NCI-H146 (cell line): ENCODE data around the gene ABCA4.

Source experiments
- DNase-seq: peaks from one replicate; lab custom pipeline; 2025; lab: John Stamatoyannopoulos, UW

ABCA4 gene

DNA sequence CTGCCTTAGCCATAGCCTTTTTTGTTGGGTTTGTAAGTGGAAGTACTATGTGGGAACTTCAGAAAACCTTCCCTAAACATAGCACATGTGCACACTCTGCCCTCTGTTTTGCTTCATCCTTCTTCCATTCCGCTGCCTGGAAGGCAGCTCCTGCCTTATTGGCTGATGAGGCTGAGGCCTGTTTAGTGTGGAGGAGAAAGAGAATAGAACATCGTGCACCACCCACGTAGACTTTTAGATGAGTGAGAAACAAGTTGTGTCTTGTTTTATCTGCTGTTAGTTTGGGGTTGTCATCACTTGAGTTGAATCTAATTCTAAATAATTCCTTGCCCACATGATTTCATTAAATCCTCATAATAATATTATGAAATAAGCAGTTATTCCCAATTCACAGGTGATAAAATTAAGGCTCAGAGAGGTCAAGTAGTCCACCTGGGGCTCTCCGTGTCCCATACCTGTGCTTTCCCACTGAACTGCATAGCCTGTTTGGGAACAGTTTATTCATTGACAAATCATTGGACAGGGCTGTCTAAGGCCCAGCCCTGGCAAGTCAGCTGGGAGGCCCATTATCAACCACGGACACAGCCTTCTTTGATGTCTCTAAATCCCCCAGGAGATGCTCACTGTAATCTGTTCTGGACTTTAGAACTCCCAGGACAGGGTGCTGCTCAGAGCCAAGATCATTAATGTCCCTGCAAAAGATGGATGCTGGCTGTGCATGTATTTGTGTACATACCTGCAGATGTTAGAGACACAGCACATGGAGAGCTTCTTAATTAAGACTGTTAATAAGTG, 93.0 kb downstream of the ABCA4 start:
- no peak for DNase-seq

DNA sequence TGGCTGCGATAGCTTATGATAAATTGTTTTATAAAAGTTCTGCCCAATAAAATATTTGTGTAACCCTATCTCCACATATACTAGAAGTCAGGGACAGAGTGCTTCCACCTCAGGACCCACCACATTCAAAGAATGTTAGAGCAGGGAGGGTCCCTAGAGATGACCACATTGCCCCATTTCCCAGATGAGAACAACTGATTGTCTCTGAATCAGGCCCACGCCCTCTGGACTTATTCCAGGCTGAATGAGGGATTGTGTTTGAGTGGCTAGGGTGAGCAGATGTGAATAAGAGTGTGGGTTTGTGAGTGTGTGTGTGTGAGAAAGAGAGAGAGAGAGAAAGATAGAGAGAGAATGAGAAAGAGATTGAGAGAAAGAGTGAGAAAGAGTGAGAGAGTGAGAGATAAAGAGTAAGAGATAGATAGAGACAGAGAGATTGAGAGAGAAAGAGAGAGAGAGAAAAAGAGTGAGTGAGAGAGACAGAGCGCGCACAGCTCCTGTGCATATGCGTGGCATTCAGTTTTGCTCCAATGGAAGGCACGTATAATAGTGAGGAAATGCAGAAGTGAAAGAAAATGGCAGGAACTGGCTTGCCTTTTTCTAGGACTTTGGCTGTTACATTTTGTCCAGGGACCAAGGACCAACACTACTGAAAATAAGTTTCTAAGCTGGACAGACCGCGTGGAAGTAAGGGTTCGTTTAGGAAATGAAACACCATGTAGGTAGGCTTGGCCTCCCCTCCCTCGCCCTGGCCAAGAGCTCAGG, 94.1 kb downstream of the ABCA4 start:
- DNase-seq = no peak

DNA sequence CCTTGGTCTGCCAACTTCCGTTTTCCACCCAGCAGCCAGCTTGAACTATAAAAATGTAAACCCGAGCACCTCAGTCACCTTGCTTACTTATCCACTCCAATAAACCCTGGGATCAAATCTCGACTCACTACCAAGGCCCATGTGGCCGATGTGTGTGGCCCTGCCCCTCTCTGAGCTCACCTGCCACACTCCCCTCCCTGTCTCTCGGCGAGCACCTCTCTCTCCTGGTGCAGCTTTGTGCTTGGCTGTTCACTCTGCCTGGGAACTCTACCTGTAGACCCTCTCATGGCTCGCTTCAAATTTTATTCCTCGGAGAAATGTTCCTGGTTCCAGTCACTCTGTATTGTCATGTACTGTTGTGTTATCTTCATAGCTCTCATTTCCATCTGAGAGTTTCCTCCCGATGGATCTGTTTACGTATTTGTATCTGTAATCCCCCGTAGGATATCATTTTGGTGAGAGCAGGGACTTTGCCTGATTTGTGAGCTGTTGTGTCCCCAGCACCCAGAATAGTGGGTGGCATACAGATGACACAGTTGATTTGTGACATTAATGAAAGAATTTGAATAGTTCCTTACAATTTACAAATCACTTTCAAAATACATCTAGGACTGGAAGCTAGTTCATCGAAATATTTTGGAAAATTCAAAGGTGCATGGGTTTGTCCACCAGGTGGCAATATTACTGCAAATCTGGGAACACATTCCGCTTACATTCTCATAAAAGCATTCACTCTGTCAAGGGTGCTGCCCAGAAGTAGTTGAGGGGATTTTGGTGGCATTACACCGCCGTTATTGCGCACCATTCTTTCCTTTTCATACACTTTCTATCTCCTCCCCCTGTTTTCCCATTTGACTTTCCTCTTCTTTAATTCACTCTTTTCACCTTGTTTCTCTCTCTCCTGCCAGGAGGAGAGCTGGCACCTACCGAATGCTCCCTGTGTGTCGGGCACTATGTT, 95.3 kb downstream of the ABCA4 start:
- DNase-seq = peak; percentile 20

DNA sequence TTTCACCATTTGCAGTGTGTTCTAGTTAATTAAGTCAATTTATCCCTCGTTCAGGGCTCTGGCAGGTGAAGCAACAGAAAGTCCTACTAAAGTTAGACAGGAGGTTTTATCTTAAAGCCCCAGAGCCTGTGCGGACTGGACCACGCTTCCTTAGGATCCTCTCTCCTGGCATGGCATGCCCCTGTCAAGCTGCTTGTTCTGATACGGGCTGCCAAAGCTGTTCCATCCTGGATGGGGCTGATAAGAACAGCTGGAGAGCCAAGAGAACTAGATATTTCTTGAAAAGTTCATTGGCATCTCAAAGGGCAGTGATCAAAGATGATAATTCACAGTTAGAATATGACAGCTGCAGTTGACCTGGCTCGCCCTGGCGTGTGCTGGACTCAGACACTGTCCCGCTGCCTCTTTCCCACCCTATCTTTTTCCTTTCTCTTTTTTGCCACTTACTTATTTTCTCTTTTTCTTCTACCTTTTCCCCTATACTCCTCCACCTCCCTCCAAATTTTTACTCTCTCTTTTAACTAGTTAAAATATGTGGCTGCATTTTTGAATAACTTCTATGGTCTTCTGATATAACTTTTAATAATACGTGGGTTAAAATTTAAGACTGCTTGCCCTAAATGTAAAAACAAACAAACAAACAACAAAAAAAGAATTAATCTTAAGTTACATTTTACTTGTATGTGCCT, 96.7 kb downstream of the ABCA4 start:
- no peak for DNase-seq

DNA sequence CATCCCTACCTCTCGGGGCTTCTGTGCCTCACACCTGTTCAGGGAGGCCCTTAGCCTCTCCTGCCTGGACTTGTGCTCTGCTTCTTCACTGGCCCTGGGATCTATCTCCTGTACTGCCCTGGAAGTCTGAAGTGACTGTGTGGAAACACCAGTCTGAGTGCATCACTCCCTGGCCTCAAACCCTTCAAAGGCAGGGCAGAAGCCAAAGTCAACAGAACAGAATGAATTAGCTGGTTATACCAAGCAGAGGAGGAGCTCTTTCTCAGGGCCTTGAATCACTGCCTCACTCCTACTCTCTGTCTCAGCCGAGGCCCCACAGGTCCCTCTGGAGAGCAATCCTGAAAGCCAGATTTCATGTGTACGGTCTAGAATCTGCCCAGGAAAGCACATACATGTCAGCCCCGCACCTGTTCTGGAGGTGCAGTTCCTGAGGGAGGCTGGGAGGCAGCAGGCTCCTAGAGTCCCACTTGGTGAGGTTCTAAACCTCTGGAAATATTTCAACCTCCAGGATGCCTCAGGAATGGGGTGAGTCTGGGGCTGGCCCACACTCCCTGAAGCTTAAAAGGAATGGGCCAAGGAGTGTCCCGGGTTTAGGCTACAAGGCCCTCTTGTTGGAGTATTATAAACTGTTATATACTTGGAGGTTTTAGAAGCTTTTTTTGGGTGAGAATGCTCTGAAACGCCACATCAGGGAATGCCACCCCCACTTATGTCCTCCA, 98.3 kb downstream of the ABCA4 start:
- DNase-seq = no peak

DNA sequence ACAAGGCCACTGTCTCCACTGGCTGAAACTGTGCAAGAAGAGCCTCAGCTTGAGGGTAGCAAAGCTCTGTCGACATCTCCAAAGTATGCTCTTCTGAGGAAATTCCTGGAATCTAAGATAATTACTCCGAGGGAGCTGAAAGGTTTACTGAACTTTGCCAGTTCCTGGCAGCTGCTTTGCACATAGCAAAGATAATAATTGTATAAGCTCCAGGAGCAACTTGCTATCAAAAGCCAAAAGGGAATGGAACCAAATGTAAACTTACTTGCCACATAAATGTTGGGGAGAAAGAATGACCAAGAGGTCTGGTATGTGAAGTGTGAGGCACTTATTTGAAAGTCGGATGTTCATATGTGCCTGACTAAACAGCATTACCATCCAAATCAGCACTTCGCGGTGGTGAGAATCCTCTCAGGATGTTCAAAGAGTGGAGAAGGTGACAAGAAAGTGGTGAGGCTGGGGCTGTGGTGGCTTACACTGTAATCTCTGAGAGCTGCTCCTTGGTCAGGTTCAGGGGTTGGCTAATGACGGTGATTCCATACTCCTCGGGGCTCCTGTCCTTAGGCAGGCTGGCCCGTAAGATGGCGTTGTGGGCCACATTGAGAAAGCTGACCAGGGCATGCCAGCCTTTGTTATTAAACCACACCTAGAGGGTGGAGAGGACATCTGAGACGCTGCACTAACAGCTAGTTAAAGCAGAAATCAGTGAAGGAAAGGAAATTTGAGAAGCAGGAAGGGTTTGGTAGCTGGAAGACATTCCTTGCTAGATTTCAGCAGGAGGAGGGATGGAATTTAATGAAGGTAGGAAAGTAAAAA, 100.0 kb downstream of the ABCA4 start:
- DNase-seq = no peak

- DNase-seq = no peak
Observed at GRCh38 chr1:94019327-94019726, 101.6 kb downstream of the ABCA4 start.

- DNase-seq = no peak
Observed at GRCh38 chr1:94017155-94017829, 103.7 kb downstream of the ABCA4 start.

- DNase-seq = no peak
Observed at GRCh38 chr1:94015489-94015817, 105.5 kb downstream of the ABCA4 start.

DNA sequence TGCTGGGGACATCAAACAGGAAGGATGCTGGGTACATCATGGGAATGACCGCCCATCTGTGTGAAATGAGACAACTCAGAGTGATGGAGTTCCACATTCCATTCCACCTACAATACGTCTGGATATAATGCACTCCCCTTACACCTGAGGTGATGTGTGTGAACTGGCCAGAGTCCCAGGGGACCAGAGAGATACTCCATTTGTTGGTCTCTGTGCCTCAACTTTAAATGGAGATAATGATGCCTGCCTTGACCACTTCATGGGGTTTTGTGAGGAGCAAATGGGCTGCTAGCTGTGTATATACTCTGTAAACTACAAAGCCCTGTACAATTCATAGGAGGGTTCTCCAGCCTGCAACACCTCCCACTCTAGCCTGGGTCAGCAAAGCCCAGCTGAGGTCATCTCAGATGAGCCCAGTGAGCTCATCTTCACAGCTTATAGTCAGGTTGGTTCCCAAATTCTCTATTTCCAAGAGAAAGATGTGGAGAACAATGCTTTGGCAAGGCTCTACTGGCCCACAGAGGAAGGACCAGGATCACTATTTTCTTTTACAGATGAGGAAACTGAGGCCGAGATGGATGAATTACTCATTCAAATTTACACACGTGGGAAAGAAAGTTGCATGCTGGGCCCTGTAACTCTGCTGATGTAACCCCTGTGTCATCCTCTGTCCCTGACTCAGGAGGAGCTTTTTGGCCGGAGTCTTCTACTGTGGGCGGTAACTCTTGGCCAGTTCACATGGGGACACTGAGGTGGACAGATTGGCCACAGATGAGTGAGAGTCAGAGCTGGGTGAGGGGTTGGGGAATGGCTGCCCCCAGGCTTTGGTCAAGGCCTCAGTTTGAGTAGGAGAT, 106.1 kb downstream of the ABCA4 start:
- DNase-seq = no peak

- no peak for DNase-seq
Observed at GRCh38 chr1:94014087-94014486, 106.9 kb downstream of the ABCA4 start.

DNA sequence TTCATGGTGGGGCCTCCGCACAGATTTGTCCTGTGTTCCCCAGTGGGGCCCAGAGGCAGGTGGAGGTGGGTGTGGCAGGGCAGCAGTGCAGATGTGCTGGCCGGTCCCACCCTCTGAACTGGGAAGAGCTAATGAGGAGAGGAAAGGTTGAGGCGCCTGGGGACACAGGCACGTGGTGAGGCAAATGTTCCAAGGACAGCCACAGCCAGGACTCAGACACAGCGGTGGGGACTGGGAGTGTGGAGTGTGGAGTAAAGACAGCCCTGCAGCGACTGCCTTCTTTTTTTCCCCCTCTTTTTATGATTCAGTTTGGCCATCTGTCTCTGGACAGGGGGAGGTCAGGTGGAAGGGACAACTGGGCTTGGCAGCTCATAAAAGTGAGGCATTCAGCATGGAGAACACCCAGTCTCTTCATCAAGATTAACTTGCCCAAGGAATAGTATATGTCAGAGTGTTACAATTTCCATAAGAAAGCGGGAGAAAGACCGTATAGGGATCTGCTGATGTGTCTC, 107.5 kb downstream of the ABCA4 start:
- DNase-seq = no peak

DNA sequence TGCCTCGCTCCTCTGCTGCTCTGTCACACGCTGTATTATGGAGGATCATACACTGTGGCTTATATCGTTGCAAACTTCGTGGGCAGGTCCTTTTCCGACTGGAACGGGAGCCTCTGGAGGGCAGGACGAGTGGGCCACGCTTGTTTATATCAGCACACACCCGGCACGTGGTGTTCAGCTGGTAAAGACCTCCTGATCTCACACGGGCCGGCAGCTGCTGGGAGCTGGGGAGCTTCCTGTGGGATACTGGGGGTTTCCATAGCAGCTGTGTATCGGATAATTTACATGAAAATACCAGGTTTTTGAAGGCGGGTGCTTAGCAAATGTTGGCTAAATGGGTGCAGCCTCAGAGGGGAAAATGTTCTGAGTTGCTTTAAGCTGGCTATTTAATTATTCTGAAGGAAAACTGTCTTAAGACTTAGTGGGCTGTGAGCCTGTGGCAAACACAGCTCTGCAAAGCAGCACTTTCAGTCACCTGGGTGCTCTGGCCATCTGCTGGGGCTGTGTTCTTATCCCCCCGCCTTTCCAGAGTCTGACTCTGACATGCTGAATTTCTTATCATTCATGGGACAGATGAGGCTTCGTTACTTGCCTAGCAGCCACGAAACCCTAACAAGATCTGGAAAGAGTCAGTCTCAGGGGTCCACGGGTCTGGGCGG, 108.1 kb downstream of the ABCA4 start:
- peak; percentile 5 for DNase-seq

DNA sequence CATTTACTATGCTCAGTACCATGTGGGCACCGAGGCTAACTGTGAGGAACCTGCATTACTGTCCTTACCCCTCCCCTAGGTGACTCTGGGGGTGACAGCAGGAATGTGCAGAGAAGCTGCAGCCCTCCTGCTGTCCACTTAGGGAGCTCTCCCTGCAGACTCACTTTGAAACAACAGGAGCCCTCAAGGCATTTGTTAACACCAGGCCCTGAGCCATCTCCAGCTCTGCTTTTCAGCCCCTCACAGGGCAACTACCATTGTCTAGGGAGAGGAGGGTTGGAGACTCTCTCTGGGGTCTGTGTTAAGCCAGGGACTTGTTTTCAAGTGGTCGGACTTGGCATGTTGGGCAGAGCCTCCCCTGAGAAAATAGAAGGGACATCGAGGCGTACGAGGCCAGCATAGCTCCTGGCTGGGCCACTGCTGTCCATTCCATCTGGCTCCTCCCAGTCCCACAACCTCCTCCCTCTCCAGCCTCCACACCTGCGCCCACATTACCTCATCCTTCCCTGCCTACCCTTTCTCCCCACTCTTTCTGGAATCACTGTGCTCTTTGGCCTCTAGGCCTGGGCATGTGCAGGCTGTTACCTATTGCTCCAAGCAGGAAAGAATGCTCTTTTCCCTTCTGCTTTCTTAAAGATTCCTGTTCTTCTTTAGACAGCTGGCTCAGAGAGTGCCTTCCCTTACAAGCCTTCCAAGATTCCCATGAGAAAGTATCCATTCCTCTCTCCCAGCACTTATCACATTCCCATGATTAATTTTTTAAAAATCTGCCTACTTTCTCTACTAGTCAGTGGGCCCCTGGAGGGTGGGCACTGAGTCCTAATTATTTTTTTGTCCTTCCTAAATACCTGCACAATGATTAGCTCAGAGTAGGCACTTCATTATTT, 109.0 kb downstream of the ABCA4 start:
- DNase-seq = no peak

GRCh38 chr1:94011129-94011528, 109.8 kb downstream of the ABCA4 start:
- no peak for DNase-seq

DNA sequence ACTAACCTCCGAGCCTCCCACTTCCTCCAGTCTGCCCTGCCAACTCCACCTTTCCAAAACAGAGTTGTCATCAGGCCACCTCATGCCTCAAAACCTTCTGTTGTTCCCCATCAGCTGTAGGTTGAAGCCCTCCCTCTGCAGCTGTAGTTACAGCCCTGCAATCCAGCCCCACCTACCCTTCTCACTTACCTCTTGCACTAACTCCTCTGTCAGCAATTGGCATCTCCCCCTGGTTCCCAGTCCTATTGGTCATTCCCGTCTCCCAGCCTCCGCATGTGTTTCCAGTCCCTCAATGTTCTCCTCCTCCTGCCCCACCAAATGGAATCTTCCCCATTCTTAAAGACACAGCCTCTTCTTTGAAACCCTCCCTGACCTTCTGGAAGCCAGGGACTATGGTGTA, 111.6 kb downstream of the ABCA4 start:
- DNase-seq = no peak

- DNase-seq = no peak
Observed at GRCh38 chr1:94006604-94007003, 114.3 kb downstream of the ABCA4 start.
